IMR-90 (cell line): Measurements from ENCODE around the gene FYCO1. TPM values are rescaled to one million over a fixed set of nuclear protein-coding genes. Genes with fewer than 3 reads are reported as not detected.

Source experiments
- ATAC-seq: fragments of 200-7000 bp; cut with Tn5 transposase; 2 replicates; pipeline ENCODE4 v1.9.1; 2020; ENCODE audit warnings: low read depth, mild to moderate bottlenecking, moderate library complexity
- BruUV-seq: library from RNA; stranded (reverse); fragments of 400-500 nt; replicated peaks from 2 replicates; lab custom pipeline; 2021; lab: Mats Ljungman, UMichigan
- CTCF ChIA-PET: fragments of 300-600 bp; formaldehyde crosslinking; extraction: SDS; loops from one replicate; lab custom pipeline; 2021; ENCODE audit warnings: antibody characterized with exemption; lab: Yijun Ruan, JAX
- POLR2A ChIA-PET: fragments of 300-600 bp; sonication (Branson Sonifier 250); formaldehyde crosslinking; loops from one replicate; lab custom pipeline; 2022; ENCODE audit warnings: antibody characterized with exemption; ENCODE audit not compliant: unreplicated experiment; lab: Charles Lee
- DNase-seq: peaks from one replicate; pipeline ENCODE4 v3.0.0; 2013
- H2AFZ ChIP-seq: replicated peaks from 2 replicates; pipeline ENCODE3; 2013; ENCODE audit warnings: low read length, mild to moderate bottlenecking; ENCODE audit not compliant: poor library complexity
- H2AK5ac ChIP-seq: 2 replicates; pipeline ENCODE4 v1.6.1; 2013; ENCODE audit warnings: low read depth, low read length, inconsistent platforms
- H2AK9ac ChIP-seq: replicated peaks from 2 replicates; pipeline ENCODE3; 2013; ENCODE audit warnings: mild to moderate bottlenecking, low read depth, low read length, moderate library complexity; ENCODE audit not compliant: poor library complexity
- H2BK120ac ChIP-seq: 2 replicates; pipeline ENCODE4 v1.6.1; 2013; ENCODE audit warnings: low read depth, low read length, inconsistent platforms
- H2BK15ac ChIP-seq: 3 replicates; pipeline ENCODE4 v1.6.1; 2013; ENCODE audit warnings: low read depth, low read length, inconsistent platforms
- H2BK20ac ChIP-seq: 2 replicates; pipeline ENCODE4 v1.6.1; 2013; ENCODE audit warnings: low read depth, mild to moderate bottlenecking, inconsistent platforms, low read length, moderate library complexity
- H2BK5ac ChIP-seq: 2 replicates; pipeline ENCODE4 v1.6.1; 2013; ENCODE audit warnings: mild to moderate bottlenecking, low read depth, low read length, inconsistent platforms; ENCODE audit not compliant: poor library complexity, severe bottlenecking
- H3K14ac ChIP-seq: replicated peaks from 2 replicates; pipeline ENCODE4 v1.6.1; 2013; ENCODE audit warnings: low read depth, low read length, inconsistent platforms
- H3K18ac ChIP-seq: 2 replicates; pipeline ENCODE4 v1.6.1; 2013; ENCODE audit warnings: low read depth, low read length, control low read depth
- H3K23ac ChIP-seq: 2 replicates; pipeline ENCODE4 v1.6.1; 2013; ENCODE audit warnings: low read depth, low read length, inconsistent platforms
- H3K27ac ChIP-seq: 2 replicates; pipeline ENCODE4 v1.5.1; 2013; ENCODE audit warnings: mild to moderate bottlenecking, control low read depth, low read length; ENCODE audit not compliant: insufficient read depth
- H3K27me3 ChIP-seq: 2 replicates; pipeline ENCODE4 v1.6.1; 2013; ENCODE audit warnings: low read length; ENCODE audit not compliant: control insufficient read depth, insufficient read depth
- H3K36me3 ChIP-seq: 2 replicates; pipeline ENCODE4 v1.6.1; 2013; ENCODE audit warnings: low read length, mixed read lengths; ENCODE audit not compliant: control insufficient read depth, insufficient read depth
- H3K4ac ChIP-seq: 2 replicates; pipeline ENCODE4 v1.6.1; 2013; ENCODE audit warnings: low read depth, low read length, inconsistent platforms
- H3K4me1 ChIP-seq: 2 replicates; pipeline ENCODE4 v1.6.1; 2013; ENCODE audit warnings: low read length, mixed read lengths; ENCODE audit not compliant: control insufficient read depth, insufficient read depth
- H3K4me2 ChIP-seq: 2 replicates; pipeline ENCODE4 v1.6.1; 2013; ENCODE audit warnings: low read depth, mild to moderate bottlenecking, control low read depth, low read length, moderate library complexity
- H3K4me3 ChIP-seq: 2 replicates; pipeline ENCODE4 v1.5.1; 2013; ENCODE audit warnings: low read depth, mild to moderate bottlenecking, control low read depth, low read length, moderate library complexity; ENCODE audit not compliant: insufficient read depth
- H3K56ac ChIP-seq: 2 replicates; pipeline ENCODE4 v1.6.1; 2013; ENCODE audit warnings: low read length, inconsistent platforms; ENCODE audit not compliant: insufficient read depth; ENCODE audit errors: extremely low read depth
- H3K79me1 ChIP-seq, 2 experiments: 2 replicates each; pipeline ENCODE4 v1.6.1; 2013; ENCODE audit warnings: low read length in 2 of 2, inconsistent platforms in 1 of 2, low read depth in 1 of 2
- H3K9ac ChIP-seq: 2 replicates; pipeline ENCODE4 v1.6.1; 2013; ENCODE audit warnings: low read depth, low read length, control low read depth
- H3K9me1 ChIP-seq: 2 replicates; pipeline ENCODE4 v1.6.1; 2013; ENCODE audit warnings: low read length, inconsistent platforms; ENCODE audit not compliant: insufficient read depth
- H3K9me3 ChIP-seq: 2 replicates; pipeline ENCODE4 v1.6.1; 2013; ENCODE audit warnings: low read length; ENCODE audit not compliant: control insufficient read depth, insufficient read depth
- H4K20me1 ChIP-seq: 2 replicates; pipeline ENCODE4 v1.6.1; 2013; ENCODE audit warnings: low read length, inconsistent platforms; ENCODE audit not compliant: insufficient read depth
- H4K5ac ChIP-seq: 2 replicates; pipeline ENCODE4 v1.6.1; 2013; ENCODE audit warnings: mild to moderate bottlenecking, low read depth, low read length, control low read depth
- H4K8ac ChIP-seq, 2 experiments: 2 replicates each; pipeline ENCODE4 v1.6.1; 2013; ENCODE audit warnings: low read depth in 2 of 2, low read length in 2 of 2, control low read depth in 1 of 2, inconsistent platforms in 1 of 2
- H4K91ac ChIP-seq: 2 replicates; pipeline ENCODE4 v1.6.1; 2013; ENCODE audit warnings: low read depth, low read length, inconsistent platforms; ENCODE audit not compliant: insufficient read depth
- BHLHE40 ChIP-seq: fragments of 150-350 bp; IDR thresholded peaks from 2 replicates; pipeline ENCODE4 v1.6.1; 2016; ENCODE audit warnings: mild to moderate bottlenecking, low read depth, low read length
- CEBPB ChIP-seq: IDR thresholded peaks from 2 replicates; pipeline ENCODE4 v1.6.1; 2012; ENCODE audit warnings: low read depth, low read length, improper control_type of control experiment
- ELK1 ChIP-seq: fragments of 150-350 bp; IDR thresholded peaks from 2 replicates; pipeline ENCODE4 v1.6.1; 2016; ENCODE audit warnings: low read depth, mild to moderate bottlenecking, low read length, moderate library complexity, borderline replicate concordance
- MAFK ChIP-seq: IDR thresholded peaks from 2 replicates; pipeline ENCODE4 v1.6.1; 2012; ENCODE audit warnings: low read depth, low read length, improper control_type of control experiment
- MAZ ChIP-seq: IDR thresholded peaks from 2 replicates; pipeline ENCODE4 v1.6.1; 2012; ENCODE audit warnings: low read depth, mild to moderate bottlenecking, low read length, improper control_type of control experiment, moderate library complexity, borderline replicate concordance
- MXI1 ChIP-seq: IDR thresholded peaks from 2 replicates; pipeline ENCODE4 v1.6.1; 2012; ENCODE audit warnings: low read depth, mild to moderate bottlenecking, low read length, moderate library complexity, borderline replicate concordance
- NFE2L2 ChIP-seq: fragments of 150-350 bp; IDR thresholded peaks from 2 replicates; pipeline ENCODE4 v1.6.1; 2016; ENCODE audit warnings: low read depth, mild to moderate bottlenecking, low read length
- RCOR1 ChIP-seq: IDR thresholded peaks from 2 replicates; pipeline ENCODE4 v1.6.1; 2012; ENCODE audit warnings: mild to moderate bottlenecking, low read length, improper control_type of control experiment; ENCODE audit not compliant: insufficient replicate concordance
- RFX5 ChIP-seq: IDR thresholded peaks from 2 replicates; pipeline ENCODE4 v1.8.0; 2012; ENCODE audit warnings: low read depth, mild to moderate bottlenecking, low read length, moderate library complexity
- WGBS, 2 experiments: methylation state at CpG; one replicate each; pipeline versions ENCODE4 v1.1.5 to v1.1.7; 2013; ENCODE audit warnings: missing lambda C conversion rate in 2 of 2; ENCODE audit not compliant: insufficient read length in 1 of 2; ENCODE audit errors: extremely low coverage in 2 of 2; 5-methylcytosine and 5-hydroxymethylcytosine counted together
- dilution Hi-C: fragments of 300-500 bp; cut with HindIII; formaldehyde crosslinking; loops from one replicate; pipeline ENCODE4 v1.14.3; 2018; ENCODE audit warnings: low sequenced_read_pairs; ENCODE audit not compliant: unreplicated experiment
- in situ Hi-C: fragments of 300-500 bp; cut with MboI; formaldehyde crosslinking; loops from 3 replicates; pipeline ENCODE4 v1.14.3; 2019; ENCODE audit warnings: low sequenced_read_pairs, inconsistent platforms, mixed read lengths
- intact Hi-C: fragments of 100-400 bp; cut with micrococcal nuclease; formaldehyde crosslinking; loops from 2 replicates; pipeline ENCODE4 v1.10.0; 2022
- polyA plus RNA-seq, 3 experiments: library from polyadenylated mRNA; depleted of rRNA; stranded (reverse); fragments of >200 nt; gene quantifications; 2 replicates each; pipeline ENCODE4 v1.2.3, GENCODE V29; 2012; ENCODE audit warnings: low replicate concordance in 1 of 3
- total RNA-seq: library from RNA; depleted of rRNA; stranded (reverse); fragments of >200 nt; gene quantifications from 2 replicates; pipeline ENCODE4 v1.2.3, GENCODE V29; 2012

FYCO1 gene
- total and polyA plus RNA-seq, 2 of the 4 experiments (the other 2 are of a cell fraction) = 13.7 to 20.1 TPM

DNA sequence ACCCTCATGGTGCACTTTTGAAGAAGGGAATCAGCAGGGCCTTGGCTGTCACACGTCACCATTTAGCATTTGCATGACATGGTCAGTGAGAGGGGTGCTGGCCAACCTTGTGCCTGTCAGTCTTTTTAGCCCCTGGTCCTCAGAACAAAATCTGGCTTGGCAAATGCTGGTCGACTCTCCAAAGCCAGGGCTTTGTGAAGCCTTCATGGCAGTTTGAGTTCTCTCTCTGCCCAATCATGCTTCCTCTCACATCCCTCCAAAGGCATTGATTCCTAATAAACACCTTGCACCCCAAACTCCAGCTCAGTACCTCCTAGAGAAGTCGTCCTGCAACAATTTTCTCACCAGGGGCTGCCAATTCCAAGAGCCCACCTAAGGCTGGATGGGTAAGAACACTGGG, 89.9 kb downstream of the FYCO1 start (continued):
- TF ChIP-seq ELK1 (no peak), RFX5 (no peak), RCOR1 (no peak), CEBPB (no peak), MXI1 (no peak)

DNA sequence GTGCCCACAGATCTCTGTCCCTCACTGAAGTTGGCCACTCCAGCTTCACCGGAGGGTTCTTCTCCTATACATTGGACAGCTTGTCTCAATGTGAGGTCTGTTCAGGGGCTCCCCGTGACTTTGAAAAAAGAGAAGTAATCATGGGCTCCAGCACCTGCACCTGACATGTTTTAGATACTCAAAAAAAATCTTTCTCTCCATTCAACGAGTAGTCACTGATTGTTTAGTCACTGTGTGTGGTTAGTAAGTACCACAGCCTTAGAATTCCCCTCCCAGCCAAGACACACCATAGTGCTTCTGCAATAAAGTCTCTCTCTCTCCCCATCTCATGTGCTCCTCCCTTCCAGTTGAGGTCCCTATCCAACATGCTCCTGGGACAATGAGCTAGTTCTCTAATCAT, 90.7 kb downstream of the FYCO1 start:
- Histone ChIP-seq H3K9me1 (peaks cover 12% of the 10 kb centered on the region; the same call in 1 of the 2 replicates), H3K23ac (no peak overlapping the region), H2BK5ac (no peak overlapping the region), H4K91ac (no peak overlapping the region), H3K4me2 (no peak overlapping the region), H2BK20ac (no peak overlapping the region), H2BK15ac (no peak overlapping the region), H3K4ac (no peak overlapping the region), H3K14ac (no peak overlapping the region), H2AK9ac (no peak overlapping the region), H4K20me1 (no peaks in the 10 kb centered on the region), H3K36me3 (no peaks in the 10 kb centered on the region), H2BK120ac (no peak overlapping the region), H4K5ac (no peak overlapping the region), H3K4me3 (no peak overlapping the region), H2AK5ac (no peak overlapping the region), H3K4me1 (peaks cover 19% of the 10 kb centered on the region), H3K56ac (no peak overlapping the region), H3K18ac (no peak overlapping the region), H3K79me1 (no peaks in the 10 kb centered on the region), H2AFZ (no peak overlapping the region), H3K27me3 (no peaks in the 10 kb centered on the region; the same call in 1 of the 2 replicates), H3K9me3 (no peaks in the 10 kb centered on the region), H4K8ac (no peak overlapping the region), H3K9ac (no peak overlapping the region), H3K27ac (no peak overlapping the region)
- in situ Hi-C loops (no loop called here), intact Hi-C loops (no loop called here), dilution Hi-C loops (no loop called here)
- no CpG with 5 or more reads among the region's 3 CpGs for WGBS, 2 experiments
- no peak for DNase-seq
- ATAC-seq = no peak
- ChIA-PET POLR2A (no interaction called here), CTCF (interaction anchor here (0.5 kb wide), 1 partner anchor 25 kb away, joined by 4 read pairs; no protein-coding TSS in a partner anchor)
- no TSS peak for BruUV-seq
- TF ChIP-seq CEBPB = no peak
- no peak for TF ChIP-seq MAFK
- no peak for TF ChIP-seq MAZ
- TF ChIP-seq BHLHE40 = no peak
- TF ChIP-seq NFE2L2 = no peak
